K562 (cell line): ENCODE measurements around the gene CST9L. TPM values are rescaled to one million over a fixed set of nuclear protein-coding genes. Genes with fewer than 3 reads are reported as not detected.
A peak's percentile ranks its signal among the peaks of the same experiment; 100 is the strongest.

Experiments used
- CTCF ChIP-seq, 3 experiments: IDR thresholded peaks in 2 of 3; conservative IDR thresholded peaks in 1 of 3; 2 replicates each; pipeline ENCODE4 v1.5.1; 2011 to 2012; ENCODE audit warnings: low read length in 3 of 3, mild to moderate bottlenecking in 3 of 3, control low read depth in 2 of 3, improper control_type of control experiment in 1 of 3, inconsistent platforms in 1 of 3, low read depth in 1 of 3, mixed read lengths in 1 of 3, moderate library complexity in 1 of 3; ENCODE audit not compliant: insufficient read depth in 2 of 3
- NR2C1 ChIP-seq, 2 experiments: fragments of 450-650 bp; IDR thresholded peaks; 2 replicates each; pipeline ENCODE4 v1.6.1; 2017; ENCODE audit warnings: mild to moderate bottlenecking in 2 of 2, antibody characterized with exemption in 1 of 2, inconsistent platforms in 1 of 2, missing compliant biosample characterization in 1 of 2, missing genetic modification characterization in 1 of 2
- RAD21 ChIP-seq, 2 experiments: fragments of 250-450 bp in 1 of 2; fragments of 450-650 bp in 1 of 2; sonication (Bioruptor Pico) in 1 of 2; formaldehyde crosslinking in 1 of 2; IDR thresholded peaks in 1 of 2; conservative IDR thresholded peaks in 1 of 2; 2 replicates each; pipeline versions ENCODE4 v1.4.0 to v1.8.0; 2020 to 2022; ENCODE audit warnings: mild to moderate bottlenecking in 2 of 2, moderate library complexity in 1 of 2
- REST ChIP-seq, 2 experiments: fragments of 450-650 bp; formaldehyde crosslinking in 1 of 2; IDR thresholded peaks; 2 replicates each; pipeline versions ENCODE4 v1.4.0 to v1.6.1; 2014 to 2020; ENCODE audit warnings: mild to moderate bottlenecking in 2 of 2, borderline replicate concordance in 1 of 2, low read depth in 1 of 2
- polyA plus RNA-seq, 8 experiments: library from polyadenylated mRNA; depleted of rRNA in 4 of 8; stranded (reverse) in 5 of 8; unstranded in 3 of 8; fragments of >200 nt; fragmentation: Nextera tagmentation in 2 of 8; fragmentation: Illumina TruSeq in 1 of 8; extraction: Ambion mirVana in 2 of 8; extraction: Trizol in 1 of 8; gene quantifications; 2 replicates each; pipeline versions ENCODE4 v1.2.1 to v1.2.3, GENCODE V29; 2011 to 2014; ENCODE audit warnings: inconsistent platforms in 1 of 8, missing spikeins in 1 of 8
- total RNA-seq, 7 experiments: library from RNA; depleted of rRNA in 6 of 7; stranded (reverse); fragments of >200 nt in 6 of 7; fragmentation: Illumina TruSeq in 2 of 7; extraction: Trizol in 2 of 7; gene quantifications; 2 replicates each; pipeline versions ENCODE4 v1.2.1 to v1.2.3, GENCODE V29; 2011 to 2021; ENCODE audit warnings: low replicate concordance in 1 of 7
- TF ChIP-seq, protein P1 (sequence below), 2 experiments: fragments of 450-650 bp in 1 of 2; sonication (generic) in 1 of 2; formaldehyde crosslinking in 1 of 2; IDR thresholded peaks; 2 replicates each; pipeline versions ENCODE4 v1.7.1 to v1.9.0; 2016 to 2022; ENCODE audit warnings: inconsistent platforms in 1 of 2, mild to moderate bottlenecking in 1 of 2, missing genetic modification reagents in 1 of 2

CST9L gene
- total and polyA plus RNA-seq, 9 of the 15 experiments (the other 6 are each of a cell fraction or from before 2014, with no cell fraction given): not detected

DNA sequence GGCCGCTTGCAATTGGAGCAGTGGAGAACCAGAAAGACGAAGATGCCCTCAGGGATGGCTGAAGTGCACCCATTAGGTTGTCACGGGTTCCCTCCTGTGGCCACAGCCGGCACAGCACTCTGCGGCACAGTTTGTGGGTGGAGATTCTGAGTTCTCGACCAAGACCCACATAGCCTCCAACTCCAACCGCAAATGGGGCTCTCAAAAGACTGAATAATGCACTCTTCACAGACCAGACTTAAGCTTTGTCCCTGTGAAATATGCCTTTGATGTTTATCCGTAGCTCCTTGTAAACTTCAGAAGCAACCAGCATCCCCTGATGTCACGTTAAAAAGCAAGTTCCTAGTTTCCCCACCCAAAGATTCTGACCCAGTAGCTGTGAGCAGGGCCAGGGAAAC is 38.4 kb upstream of the CST9L start (continued):
- TF ChIP-seq REST (IDR thresholded peaks at IDR 0.05; ENCODE audit: borderline replicate concordance) (peak; percentile 73), REST (CRISPR knock-in tag; IDR thresholded peaks at IDR 0.05; ENCODE audit: low read depth) (no peak), CTCF (IDR thresholded peaks at IDR 0.05 in 2 of 3, conservative IDR thresholded peaks at IDR 0.05 in 1 of 3; ENCODE audit: insufficient read depth in 2 of 3, low read depth in 1 of 3, low read length in 3 of 3) (peak; percentile 79 to 85 (median 81)), RAD21 (CRISPR knock-in tag; conservative IDR thresholded peaks at IDR 0.05 in 1 of 2, IDR thresholded peaks at IDR 0.05 in 1 of 2) (peak; percentile 64 to 79), NR2C1 (IDR thresholded peaks at IDR 0.05) (no peak), NR2C1 (tag; IDR thresholded peaks at IDR 0.05) (no peak)
- TF ChIP-seq, protein P1, sequence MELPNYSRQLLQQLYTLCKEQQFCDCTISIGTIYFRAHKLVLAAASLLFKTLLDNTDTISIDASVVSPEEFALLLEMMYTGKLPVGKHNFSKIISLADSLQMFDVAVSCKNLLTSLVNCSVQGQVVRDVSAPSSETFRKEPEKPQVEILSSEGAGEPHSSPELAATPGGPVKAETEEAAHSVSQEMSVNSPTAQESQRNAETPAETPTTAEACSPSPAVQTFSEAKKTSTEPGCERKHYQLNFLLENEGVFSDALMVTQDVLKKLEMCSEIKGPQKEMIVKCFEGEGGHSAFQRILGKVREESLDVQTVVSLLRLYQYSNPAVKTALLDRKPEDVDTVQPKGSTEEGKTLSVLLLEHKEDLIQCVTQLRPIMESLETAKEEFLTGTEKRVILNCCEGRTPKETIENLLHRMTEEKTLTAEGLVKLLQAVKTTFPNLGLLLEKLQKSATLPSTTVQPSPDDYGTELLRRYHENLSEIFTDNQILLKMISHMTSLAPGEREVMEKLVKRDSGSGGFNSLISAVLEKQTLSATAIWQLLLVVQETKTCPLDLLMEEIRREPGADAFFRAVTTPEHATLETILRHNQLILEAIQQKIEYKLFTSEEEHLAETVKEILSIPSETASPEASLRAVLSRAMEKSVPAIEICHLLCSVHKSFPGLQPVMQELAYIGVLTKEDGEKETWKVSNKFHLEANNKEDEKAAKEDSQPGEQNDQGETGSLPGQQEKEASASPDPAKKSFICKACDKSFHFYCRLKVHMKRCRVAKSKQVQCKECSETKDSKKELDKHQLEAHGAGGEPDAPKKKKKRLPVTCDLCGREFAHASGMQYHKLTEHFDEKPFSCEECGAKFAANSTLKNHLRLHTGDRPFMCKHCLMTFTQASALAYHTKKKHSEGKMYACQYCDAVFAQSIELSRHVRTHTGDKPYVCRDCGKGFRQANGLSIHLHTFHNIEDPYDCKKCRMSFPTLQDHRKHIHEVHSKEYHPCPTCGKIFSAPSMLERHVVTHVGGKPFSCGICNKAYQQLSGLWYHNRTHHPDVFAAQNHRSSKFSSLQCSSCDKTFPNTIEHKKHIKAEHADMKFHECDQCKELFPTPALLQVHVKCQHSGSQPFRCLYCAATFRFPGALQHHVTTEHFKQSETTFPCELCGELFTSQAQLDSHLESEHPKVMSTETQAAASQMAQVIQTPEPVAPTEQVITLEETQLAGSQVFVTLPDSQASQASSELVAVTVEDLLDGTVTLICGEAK (IDR thresholded peaks at IDR 0.05): no peak
- TF ChIP-seq, protein P1 (CRISPR knock-in tag; IDR thresholded peaks at IDR 0.05): no peak
